ENCODE results near the gene GNGT1.

The GNGT1 gene

DNA sequence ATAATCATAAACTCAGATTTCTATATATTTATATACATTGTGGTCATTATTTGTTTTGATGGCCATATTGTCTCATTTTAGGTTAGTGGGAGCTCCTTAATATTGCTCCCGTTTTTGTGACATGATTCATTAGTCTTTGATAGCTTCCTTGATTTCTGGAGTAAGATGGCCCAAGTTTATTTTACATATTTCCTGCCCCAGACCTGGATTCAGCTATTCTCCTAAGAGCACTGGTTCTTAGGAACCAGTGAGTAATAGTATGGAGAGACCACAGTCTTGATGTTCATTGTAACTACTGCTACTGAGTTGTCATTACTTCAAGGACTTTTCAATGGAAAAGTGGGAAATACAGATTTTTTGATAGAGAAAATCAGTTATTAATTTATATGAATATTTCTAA is 21.8 kb upstream of the GNGT1 start:
- H3K4me3 ChIP-seq (ENCODE audit: low read depth, low read length): no peak overlapping the region
- no peak for DNase-seq (ENCODE audit: low read depth)
- in situ Hi-C loops (cut with HindIII; ENCODE audit: low sequenced_read_pairs): no loop called here
- TF ChIP-seq, protein P1, sequence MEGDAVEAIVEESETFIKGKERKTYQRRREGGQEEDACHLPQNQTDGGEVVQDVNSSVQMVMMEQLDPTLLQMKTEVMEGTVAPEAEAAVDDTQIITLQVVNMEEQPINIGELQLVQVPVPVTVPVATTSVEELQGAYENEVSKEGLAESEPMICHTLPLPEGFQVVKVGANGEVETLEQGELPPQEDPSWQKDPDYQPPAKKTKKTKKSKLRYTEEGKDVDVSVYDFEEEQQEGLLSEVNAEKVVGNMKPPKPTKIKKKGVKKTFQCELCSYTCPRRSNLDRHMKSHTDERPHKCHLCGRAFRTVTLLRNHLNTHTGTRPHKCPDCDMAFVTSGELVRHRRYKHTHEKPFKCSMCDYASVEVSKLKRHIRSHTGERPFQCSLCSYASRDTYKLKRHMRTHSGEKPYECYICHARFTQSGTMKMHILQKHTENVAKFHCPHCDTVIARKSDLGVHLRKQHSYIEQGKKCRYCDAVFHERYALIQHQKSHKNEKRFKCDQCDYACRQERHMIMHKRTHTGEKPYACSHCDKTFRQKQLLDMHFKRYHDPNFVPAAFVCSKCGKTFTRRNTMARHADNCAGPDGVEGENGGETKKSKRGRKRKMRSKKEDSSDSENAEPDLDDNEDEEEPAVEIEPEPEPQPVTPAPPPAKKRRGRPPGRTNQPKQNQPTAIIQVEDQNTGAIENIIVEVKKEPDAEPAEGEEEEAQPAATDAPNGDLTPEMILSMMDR (IDR thresholded peaks at IDR 0.05; ENCODE audit: low read depth, low read length, missing control alignments): no peak

- TF ChIP-seq, protein P1 (IDR thresholded peaks at IDR 0.05; ENCODE audit: low read depth, low read length, missing control alignments): no peak
- in situ Hi-C loops (cut with HindIII; ENCODE audit: low sequenced_read_pairs): no loop called here
- no peak overlapping the region for H3K4me3 ChIP-seq (ENCODE audit: low read depth, low read length)
- DNase-seq (ENCODE audit: low read depth): no peak
These were observed 17.1 kb upstream of the GNGT1 start for GRCh38 chr7:93889261-93889660.

DNA sequence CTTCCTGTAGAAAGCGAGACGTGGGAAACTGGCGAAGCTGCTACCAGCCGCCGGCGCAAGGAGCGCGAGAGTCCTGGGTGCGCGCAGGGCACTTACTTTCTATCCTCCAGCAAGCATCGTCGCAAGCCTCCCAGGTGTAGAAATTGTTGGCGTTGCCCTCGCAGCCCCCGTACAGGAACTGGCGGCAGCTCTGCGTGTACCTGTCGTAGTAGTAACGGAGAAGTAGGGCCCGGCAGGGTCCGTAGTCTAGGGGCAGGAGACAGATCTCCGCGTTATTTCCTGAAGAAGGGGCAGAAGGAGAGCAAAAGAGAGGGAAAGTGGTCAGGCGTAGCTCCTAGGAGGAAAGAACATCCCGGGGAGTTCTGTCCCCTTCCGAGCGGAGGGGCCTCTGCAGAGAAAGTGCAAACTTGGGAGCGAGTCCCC is 16.3 kb upstream of the GNGT1 start:
- DNase-seq (ENCODE audit: low read depth): no peak
- H3K4me3 ChIP-seq (ENCODE audit: low read depth, low read length): peak overlapping the region; percentile 59
- in situ Hi-C loops (cut with HindIII; ENCODE audit: low sequenced_read_pairs): no loop called here
- TF ChIP-seq, protein P1 (IDR thresholded peaks at IDR 0.05; ENCODE audit: low read depth, low read length, missing control alignments): peak; percentile 9

- TF ChIP-seq, protein P1 (IDR thresholded peaks at IDR 0.05; ENCODE audit: low read depth, low read length, missing control alignments): no peak
- peak within 1 kb of the TSS; percentile 59 for H3K4me3 ChIP-seq (ENCODE audit: low read depth, low read length)
- in situ Hi-C loops (cut with HindIII; ENCODE audit: low sequenced_read_pairs): no loop called here
- DNase-seq (ENCODE audit: low read depth): no peak
These were observed 15.8 kb upstream of the GNGT1 start, which contains the start of gene TFPI2 for GRCh38 chr7:93890464-93891068. Gene TFPI2 (minus strand): TSS chr7:93890753. CDS start chr7:93890678, 75 bp downstream.

- no peak for DNase-seq (ENCODE audit: low read depth)
- in situ Hi-C loops (cut with HindIII; ENCODE audit: low sequenced_read_pairs): no loop called here
- TF ChIP-seq, protein P1 (IDR thresholded peaks at IDR 0.05; ENCODE audit: low read depth, low read length, missing control alignments): no peak
- no peak overlapping the region for H3K4me3 ChIP-seq (ENCODE audit: low read depth, low read length)
These were observed 11.9 kb upstream of the GNGT1 start for GRCh38 chr7:93894426-93894825.

- no peak for DNase-seq (ENCODE audit: low read depth)
- TF ChIP-seq, protein P1 (IDR thresholded peaks at IDR 0.05; ENCODE audit: low read depth, low read length, missing control alignments): no peak
- no peak overlapping the region for H3K4me3 ChIP-seq (ENCODE audit: low read depth, low read length)
- in situ Hi-C loops (cut with HindIII; ENCODE audit: low sequenced_read_pairs): no loop called here
These were observed 11.3 kb upstream of the GNGT1 start for GRCh38 chr7:93894966-93895640.
